GM19351 (cell line): ENCODE results near the gene GRPEL1.
"Not testable (repeated sequence)": the region's sequence is repeated elsewhere in the genome, so short reads cannot be mapped to it uniquely, and the experiment has no call there.

Experiments
- ATAC-seq: cut with Tn5 transposase; IDR thresholded peaks from one replicate; pipeline ENCODE4 v1.9.1; 2021; ENCODE audit warnings: mild to moderate bottlenecking, moderate library complexity; ENCODE audit not compliant: unreplicated experiment

Gene GRPEL1

DNA sequence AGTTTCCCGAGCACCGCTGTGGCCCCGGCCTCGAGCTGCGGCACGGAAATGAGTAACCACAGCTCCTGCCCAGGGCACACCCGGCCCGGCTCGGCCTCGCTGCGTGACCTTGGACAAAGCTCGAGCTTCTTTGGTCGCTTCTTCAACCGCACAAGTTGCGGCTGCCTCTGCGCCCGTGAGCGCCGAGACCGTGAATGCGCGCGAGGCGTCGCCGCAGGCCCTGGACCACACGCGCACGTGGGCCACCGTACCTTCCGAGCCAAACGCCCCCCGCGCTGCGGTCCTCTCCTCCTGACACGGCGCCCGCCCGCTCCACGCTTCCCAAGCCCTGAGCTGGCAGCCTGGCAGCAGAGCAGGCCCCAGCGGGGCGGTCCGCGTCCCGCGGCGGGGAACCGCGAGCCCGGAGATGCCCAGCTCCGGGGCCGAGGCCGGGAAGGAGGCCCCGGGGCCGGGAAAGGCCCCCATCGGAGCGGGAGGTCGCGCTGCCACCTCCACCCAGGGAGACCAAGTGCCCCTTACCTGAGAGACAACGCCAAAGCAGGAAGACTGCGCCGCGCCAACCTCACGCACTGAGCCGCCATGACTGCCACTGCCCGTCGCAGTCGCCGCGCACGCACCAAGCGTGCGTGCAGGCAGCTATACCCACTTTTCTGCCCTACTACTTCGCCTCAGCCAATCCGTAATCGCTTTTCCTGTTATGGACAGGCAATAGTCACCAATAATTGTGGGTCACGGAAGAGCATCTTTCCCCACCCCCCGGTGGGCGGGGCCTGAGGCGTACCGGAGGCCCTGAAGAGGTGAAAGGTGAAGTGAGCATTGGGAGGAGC lies at the start of gene GRPEL1:
Gene GRPEL1 (minus strand): TSS at position 613 of the 827 bp plus-strand sequence. CDS start 32 bp downstream, at position 581.
- ATAC-seq: peak; percentile 87

DNA sequence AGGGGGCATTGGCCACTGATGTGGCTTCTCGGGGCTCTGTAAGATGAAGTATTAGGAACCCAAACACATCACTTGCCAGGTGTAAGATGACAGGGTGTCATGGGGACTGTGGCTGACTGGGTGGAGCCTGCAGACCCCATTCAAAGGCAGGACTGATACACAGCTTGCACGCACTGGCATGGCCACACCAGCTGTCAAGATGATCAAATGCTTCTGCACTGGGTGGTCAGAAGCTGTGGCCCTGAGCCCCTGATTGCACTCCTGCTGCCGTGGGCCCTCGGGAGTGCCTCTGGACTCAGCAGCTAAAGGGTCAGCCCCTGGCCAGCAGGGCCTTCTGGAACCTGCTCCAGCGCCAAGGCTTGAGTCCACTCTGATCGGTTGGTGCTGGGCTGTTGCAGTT lies 48.8 kb upstream of the GRPEL1 start:
- ATAC-seq: no peak

DNA sequence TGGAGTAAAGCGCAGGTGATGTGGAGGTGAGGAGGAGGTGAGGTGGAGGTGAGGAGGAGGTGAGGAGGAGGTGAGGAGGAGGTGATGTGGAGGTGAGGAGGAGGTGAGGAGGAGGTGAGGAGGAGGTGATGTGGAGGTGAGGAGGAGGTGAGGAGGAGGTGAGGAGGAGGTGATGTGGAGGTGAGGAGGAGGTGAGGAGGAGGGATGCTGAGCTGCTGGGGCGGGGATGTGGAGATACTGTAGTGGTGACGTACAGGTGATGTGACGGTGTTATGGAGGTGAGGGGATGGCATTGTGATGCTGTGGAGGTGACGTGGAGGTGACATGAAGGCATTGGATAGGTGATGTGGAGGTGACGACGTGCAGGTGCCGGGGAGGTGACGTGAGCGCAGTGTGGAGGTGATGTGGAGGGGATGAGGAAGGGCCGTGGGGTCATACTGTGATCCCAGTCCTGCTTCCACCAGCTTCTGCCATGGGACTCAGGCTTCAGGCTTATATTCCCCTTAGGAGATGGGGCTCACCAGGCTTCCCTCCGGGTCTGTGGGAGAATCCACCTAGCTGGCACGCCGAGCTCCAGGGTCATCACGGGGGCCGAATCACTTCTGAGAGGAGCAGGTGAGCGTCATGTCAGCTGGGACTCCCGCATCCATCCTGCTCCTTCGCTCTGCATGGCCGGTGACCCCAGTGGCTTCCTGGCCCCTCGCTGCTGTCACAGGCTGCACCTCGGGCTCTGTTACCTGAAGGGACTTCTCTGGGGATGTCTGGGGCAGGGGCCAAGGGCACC lies 47.9 kb upstream of the GRPEL1 start:
- no peak for ATAC-seq

DNA sequence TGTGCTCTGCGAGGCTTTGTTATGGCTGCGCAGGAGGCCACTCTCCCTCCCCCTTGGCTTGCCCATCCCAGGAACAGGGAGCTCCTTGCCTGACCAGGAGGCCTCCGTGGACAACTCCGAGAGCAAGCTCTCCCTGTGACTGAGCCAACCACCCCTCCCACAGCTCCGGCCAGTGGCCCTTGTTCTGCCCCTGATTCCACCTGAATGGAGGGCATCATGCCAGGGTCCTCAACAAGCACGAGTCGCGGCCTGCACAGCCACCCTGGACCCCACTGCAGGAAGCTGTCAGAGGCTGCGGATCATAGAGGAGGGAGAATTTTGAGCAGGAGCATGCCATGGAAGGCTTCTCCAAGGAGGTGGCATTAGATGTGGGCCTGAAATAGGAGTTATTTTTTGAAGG lies 44.8 kb upstream of the GRPEL1 start:
- ATAC-seq: no peak

DNA sequence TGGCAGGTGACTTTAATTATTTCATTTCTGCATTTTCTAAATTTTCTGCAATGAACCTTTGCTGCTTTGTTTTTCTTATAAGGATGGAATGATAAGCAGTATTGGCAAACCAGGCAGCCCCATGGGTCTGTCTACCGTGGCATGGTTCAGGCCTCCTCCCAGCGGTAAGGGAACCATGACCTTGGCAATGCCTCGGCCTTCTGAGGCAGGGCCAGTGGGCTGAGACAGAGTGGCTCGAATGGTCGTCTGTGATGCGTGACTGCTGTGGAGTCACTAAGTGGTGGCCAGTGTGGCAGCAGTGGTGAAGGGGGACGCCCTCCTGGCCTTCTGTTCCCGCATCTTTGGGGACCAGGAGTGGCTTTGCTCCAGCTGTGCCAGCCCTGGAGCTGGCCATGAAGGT lies 43.6 kb upstream of the GRPEL1 start:
- no peak for ATAC-seq

DNA sequence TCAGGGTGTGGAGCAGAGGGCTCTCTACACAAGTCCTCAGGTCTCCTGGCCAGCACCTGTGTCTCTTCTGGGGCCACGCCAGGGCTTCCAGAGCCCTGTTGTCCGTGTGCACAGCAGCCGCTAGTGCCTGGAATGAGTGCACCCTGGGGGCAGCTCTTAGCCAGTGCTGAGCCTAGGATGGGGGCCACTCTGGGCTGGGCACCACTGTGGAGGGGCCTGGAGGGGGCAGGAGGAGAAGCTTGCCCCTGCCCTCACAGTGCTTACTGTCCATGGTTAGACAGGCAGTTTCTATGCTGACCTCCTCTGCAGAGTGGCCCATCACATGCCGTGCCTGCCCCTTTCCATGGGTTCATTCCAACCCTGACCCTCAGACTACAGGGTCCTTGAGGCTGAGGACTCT lies 42.7 kb upstream of the GRPEL1 start:
- no peak for ATAC-seq

DNA sequence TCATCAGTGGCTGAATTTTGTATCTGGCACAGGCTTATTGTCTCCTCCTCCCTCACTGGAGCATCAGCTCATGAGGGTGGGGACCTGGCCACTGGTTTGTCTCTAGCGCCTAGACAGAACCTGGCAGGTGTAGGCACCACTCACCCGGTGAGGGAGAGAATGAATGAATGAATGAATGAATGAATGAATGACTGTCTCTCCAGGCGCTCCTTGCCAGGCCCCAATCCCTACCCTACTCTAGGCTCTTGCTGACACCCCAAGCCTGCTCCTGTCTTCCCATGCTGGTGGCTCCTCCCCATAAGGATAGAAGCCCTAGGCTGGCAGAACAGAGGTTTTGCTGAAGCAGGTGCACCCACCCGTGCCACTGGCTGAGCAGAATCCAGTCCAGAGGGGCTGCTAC lies 41.3 kb upstream of the GRPEL1 start:
- ATAC-seq: no peak

DNA sequence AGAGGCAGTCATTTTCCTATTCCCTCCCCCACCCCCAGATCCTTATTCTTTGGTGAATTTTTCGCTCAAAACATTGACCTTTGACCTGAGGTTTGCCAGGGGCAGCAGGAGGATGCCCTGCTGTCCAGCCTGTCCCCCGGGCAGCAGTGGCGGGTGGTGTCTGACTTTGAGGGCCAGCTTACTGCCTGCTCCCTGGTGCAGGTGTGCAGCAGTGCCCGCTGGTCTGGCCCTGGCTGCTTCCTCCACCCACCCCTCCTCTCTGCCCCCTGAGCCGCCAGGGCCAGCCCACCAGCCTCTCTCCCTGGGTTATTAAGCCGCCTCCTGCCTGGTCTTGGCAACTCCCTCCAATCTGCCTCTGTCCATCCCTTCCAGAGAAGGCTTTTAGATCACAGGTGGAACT lies 40.8 kb upstream of the GRPEL1 start:
- no peak for ATAC-seq

DNA sequence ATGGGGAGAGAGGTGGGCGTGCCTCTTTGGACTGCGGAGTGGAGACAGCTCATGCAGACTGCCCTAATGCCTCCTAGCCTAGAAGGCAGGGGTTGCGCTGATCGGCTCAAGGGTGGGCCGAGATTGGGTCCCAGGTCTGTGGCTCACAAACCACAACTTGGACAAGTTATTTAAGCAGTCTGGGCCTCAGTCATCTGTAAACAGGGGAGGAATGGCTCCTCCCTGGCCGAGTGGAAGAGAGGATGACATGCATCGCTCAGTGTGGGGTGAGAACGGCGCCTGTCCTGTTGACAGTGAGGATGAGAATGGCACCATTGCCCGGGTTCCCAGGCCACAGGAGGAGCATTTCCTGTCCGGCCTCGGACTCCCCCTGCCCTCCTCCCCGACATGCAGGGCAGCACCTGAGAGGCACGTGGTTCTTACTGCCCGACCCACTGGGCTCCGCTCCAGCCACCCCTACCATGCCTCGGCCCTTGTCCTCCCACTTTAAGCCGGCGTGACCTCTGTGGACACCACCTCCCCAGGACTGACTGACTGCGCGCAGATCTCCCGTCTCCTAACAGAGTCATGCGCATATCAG lies 40.3 kb upstream of the GRPEL1 start:
- ATAC-seq: no peak

DNA sequence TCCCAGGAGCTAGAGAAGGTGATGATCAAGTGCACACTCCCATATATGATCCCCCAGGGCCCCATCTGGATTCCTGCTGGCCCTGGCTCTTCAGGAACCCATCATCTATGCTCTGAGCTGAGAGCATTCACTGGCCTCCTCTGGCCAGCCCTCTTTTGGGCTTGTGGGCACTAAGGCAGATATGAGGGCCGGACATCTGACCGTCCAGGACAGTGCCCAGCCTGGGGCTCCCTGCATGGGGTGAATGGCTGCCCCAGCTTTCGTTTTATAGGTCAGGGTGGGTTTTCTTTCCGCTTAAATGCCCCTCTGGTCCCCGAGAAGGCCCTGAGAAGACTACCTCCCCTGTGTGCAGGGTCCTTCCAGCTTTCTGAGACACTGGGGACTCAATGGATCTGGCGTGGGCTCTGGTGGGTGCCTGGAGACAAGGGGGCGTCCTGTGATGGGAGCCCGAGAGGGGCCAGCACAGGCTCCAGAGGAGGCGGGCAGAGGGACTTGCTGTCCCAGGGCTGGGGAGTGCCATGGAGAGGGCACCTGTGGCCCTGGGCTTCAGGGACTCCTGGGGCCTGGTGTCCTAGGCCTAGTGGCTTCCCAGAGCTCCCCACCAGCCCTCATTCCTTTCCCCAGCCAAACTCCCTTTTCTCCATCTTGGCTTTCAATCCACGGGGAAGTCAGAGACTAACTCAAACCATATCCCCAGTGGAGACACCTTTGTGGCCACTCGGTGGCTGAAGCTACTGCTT lies 39.5 kb upstream of the GRPEL1 start:
- ATAC-seq: no peak

DNA sequence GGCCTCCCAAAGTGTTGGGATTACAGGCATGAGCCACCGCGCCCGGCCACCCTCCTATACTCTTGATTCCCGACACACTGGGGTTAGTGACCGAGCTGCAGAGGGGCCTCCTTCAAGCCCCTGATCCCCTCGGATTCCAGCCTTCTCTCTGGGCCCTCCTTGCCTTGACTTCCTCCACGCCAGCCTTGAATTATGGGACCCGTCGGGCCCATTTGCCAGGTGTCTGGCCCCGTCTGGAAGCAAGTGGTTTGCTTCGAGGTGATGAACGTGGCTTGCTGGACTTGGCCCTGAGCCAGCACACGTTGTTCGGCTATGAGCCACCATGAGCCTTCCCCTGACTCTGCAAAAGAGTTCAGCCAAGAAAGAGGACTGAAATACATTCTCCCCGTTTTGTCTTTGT lies 37.4 kb upstream of the GRPEL1 start:
- ATAC-seq: no peak

DNA sequence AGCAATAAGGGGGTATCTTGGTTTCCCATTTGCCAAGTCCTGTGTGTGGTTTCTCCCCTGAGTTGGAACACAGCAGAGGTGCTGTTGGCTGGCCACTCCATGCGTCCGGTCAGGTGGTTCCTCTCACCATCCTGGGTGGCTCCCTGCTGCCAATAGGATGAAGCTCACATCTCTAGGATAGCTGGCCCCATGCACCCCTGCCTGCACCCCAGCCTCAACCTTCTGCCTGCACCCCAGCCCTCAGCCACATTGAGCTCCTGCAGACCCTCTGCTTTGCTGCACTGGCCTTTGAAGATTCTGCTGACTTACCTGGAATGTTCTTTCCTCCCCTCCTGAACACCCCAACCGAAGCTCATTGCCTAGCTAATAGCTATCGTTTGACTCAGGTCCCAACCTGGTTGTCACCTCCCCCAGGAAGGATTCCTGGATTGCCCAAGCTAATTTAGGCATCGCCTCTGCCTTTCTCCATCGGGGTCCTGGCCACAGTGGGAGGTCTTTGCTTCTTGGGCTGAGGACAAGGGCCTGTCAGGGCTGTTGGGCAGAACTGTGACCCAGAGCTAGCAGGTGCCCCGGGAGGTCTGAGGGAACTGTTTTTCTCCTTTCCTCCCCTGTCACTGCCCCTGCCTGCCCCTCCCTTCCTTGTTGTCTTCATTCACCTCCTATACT lies 36.6 kb upstream of the GRPEL1 start:
- no peak for ATAC-seq

DNA sequence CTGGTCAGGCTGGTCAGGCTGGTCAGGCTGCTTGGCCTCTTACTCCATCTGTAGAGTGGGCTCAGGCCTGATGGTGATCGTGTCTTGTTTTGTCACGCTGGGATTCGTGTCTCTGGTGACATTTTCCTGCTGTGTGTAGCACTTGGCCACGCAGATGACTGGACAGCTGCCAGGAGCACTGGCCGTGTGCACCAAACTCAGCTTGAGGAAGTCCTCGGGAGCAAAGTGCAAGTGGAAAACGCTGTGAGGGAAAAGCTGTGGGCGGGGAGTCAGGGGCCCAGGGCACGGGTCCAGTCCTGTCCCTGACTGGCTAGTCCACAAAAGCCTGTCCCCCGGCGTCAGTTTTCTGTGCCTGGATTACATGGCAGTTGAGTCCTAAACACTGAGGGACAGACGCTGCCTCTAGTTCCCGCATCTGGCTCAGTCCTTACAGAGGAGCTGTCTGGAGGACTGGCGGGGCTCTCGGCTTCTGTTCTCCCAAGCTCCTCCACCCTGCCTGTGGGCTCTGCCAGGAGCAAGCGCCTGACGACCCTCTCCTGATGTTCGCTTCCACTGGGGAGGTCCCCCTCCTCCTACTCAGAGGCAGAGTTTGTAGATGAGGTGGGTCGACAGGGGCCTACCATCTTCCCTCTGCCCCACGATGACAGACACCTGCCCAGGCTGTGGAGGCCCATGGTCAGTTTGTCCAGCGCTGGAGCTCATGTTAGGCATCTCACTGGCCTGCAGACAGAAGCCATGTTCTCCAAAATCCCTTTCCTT lies 35.9 kb upstream of the GRPEL1 start:
- no peak for ATAC-seq

DNA sequence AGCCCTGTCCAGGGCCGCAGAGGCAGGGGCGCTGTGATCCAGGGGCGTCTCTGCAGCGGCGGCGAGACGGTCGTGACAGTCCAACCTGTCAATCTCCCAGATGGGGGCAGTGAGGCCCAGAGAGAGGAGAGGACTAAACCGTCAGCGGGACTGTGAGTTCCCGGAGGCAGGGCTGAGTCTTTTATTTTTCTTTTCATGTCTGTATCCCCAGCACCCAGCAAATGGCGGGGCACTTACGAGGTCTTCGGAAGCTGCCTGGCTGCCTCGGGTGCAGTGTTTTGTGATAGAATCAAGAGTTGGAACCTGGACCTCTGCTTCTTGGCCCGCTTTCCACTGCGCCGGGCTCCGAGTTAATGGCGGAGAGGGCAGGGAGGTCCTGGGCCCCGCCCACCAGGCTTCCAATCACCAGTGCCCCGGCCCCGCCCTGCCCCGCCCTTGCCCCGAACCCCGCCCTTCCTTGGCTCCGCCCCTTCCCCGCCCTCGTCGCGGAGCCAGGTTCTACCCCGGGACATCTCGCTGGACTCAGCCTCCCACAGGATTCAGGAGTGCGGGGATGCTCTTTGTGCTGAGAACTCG lies 35.3 kb upstream of the GRPEL1 start:
- peak; percentile 84 for ATAC-seq

DNA sequence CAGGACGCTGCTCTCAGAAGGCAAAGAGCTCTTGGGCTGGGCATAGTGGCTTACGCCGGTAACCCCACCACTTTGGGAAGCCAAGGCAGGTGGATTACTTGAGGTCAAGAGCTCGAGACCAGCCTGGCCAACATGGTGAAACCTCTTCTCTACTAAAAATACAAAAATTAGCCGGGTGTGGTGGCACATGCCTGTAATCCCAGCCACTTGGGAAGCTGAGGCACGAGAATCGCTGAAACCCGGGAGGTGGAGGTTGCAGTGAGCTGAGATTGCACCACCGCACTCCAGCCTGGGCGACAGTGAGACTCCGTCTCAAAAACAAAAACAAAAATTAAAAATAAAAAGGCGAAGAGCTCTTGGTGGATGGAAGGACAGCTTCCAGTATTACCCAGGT lies 34.6 kb upstream of the GRPEL1 start:
- ATAC-seq: not testable (repeated sequence)

DNA sequence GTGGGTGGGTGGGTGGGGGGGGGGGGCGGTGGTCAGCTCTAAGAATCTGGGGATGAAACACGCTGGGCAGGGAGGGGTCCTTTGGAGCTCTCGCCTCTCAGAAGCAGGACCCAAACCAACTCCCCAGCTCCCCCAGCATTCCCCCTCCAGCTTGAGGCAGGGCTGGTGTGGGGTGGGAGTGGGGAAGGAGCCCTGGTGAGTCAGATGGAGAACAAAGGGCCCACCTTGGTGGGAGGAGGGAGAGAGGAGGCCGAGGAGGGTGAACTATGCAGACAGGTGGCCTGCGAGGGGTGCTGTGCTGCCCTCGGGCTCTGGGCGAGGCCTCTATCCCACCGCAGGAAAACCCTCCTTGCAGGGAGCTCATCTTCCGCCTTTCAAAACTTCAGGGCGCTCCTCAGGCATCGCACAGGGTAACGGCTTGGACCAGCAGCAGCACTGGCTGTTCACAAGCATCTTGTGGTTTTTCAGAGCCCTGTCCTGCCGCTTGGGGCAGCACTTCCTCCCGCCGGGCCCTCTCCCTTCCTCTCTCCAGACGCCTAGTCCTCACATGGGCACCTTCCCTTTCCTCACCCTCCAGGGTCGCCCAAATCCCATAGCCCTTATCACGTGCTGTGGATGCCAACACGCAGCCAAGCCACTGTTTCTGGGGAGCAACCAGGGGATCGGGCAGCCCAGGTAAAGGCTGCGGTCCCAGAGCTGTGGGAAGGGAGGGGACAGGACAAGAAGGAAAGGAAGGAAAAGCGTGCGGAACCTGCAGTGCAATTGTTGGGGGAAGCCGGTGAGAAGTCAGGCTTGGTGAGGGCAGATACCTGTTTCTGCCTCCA lies 34.0 kb upstream of the GRPEL1 start:
- peak; percentile 76 for ATAC-seq

DNA sequence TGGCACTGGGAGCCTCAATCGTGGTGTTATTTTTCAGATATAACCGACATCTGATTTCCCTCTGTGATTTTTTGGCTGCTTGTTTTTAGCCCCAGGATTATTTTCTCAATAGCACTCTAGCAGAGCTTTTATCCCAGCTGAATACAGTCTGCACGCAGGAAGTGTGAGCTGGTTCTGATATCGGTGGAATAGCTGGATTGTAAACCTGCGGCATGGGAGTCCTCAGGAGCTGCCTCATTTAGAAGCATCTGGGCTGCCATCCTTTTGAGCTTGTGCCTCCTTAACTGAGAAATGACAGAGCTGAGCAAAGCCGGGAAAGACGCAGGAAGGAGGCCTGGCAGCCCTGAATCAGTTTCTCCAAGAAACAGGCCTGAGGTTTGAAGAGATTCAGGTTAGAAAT lies 28.4 kb upstream of the GRPEL1 start:
- ATAC-seq: no peak

DNA sequence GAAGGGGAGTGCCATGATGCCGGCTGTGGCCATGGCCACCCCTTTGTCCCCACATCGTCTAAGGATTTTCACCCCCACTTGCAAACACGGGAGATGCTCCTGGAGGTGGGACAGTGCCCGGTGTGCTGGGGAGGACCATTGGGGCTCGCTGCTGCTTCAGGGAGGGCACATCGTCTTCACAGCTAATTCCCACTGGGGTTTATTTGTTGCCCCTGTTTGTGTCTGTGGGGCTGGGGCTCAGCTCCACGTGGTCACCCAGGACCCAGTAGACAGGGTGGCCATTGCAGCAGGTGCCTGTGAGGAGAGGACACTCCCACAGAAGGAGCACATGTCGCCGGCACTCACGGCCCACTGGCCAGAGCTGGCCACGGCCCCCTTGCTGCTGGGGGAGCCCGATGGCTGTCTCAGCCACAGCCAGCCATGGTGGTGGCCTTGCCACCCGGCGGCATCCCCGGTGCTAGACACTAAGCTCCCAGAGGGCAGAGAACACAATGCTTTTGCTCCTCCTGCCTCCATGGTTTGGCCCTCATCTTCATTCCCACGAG lies 27.8 kb upstream of the GRPEL1 start:
- ATAC-seq: no peak
